Measurements from ENCODE around the gene STRIP2.

DNA sequence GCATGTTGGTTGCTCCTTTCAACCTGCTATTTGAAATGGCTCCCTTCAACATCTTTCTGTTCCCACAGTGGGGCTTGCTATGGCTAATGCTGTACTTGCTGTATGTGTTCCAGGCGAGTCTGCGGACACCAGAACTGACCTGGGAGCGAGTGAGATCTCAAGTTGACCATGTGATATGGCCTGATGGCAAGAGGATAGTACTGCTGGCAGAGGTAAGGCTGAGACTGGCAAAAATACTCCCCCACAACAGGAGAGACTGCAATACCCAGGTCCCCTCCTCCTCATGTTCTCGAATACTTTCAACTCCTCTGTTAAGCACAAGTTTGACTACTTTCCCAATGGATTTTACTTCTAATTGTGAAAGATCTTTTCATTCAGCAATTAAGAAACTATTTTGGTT is 11.5 kb upstream of the STRIP2 start:
- TF ChIP-seq CTCF (IDR thresholded peaks at IDR 0.05): no peak
- TF ChIP-seq POLR2A (IDR thresholded peaks at IDR 0.05): no peak

Data from ovary (tissue), 3 donors.